ENCODE measurements around the gene BRMS1L. TPM values are rescaled to one million over a fixed set of nuclear protein-coding genes. Genes with fewer than 3 reads are reported as not detected.

Gene BRMS1L
- polyA plus RNA-seq, 4 donors, result 17.3 to 22.4 (median 17.9) TPM

- DNase-seq (ENCODE audit: low read depth in 4 of 4, low spot score in 2 of 4), result no peak
These were observed 85.0 kb downstream of the BRMS1L start for GRCh38 chr14:35911097-35911496.

- DNase-seq (ENCODE audit: low read depth in 4 of 4, low spot score in 2 of 4), result no peak
These were observed 89.0 kb downstream of the BRMS1L start for GRCh38 chr14:35915185-35915584.

GRCh38 chr14:35915775-35916174 lies 89.6 kb downstream of the BRMS1L start:
- no peak for DNase-seq (ENCODE audit: low read depth in 4 of 4, low spot score in 2 of 4)

Other genes with a start within 250 kb of the BRMS1L start
- 10 to 100 TPM; 30.3 to 58.3 (median 43.5) TPM for gene RALGAPA1, start 17.0 kb upstream of the BRMS1L start, polyA plus RNA-seq (ENCODE audit: insufficient read length in 4 of 4)